Vagina (tissue), 2 donors: ENCODE data around the gene ADAP1.

Experiments used
- CTCF ChIP-seq, 3 experiments: fragments of 450-650 bp in 2 of 3; fragments of 200-600 bp in 1 of 3; sonication (generic) in 1 of 3; IDR thresholded peaks; one replicate each; pipeline ENCODE4 v1.5.1; 2017 to 2019; ENCODE audit warnings: antibody characterized with exemption in 3 of 3, mild to moderate bottlenecking in 2 of 3, moderate library complexity in 2 of 3
- POLR2A ChIP-seq, 2 donors: fragments of 450-650 bp; IDR thresholded peaks; one replicate each; pipeline ENCODE4 v1.6.1; 2017; ENCODE audit warnings: antibody characterized with exemption in 2 of 2, mild to moderate bottlenecking in 2 of 2, moderate library complexity in 2 of 2

GRCh38 chr7:983004-983615 lies 28.6 kb upstream of the ADAP1 start, which contains the start of gene CYP2W1:
- TF ChIP-seq CTCF (IDR thresholded peaks at IDR 0.05) (no peak), POLR2A (IDR thresholded peaks at IDR 0.05) (no peak)
